Cortex of kidney (tissue), 1 donor: ENCODE measurements around the gene TRIM37.
"Not testable (repeated sequence)": the region's sequence is repeated elsewhere in the genome, so short reads cannot be mapped to it uniquely, and the experiment has no call there.

Experiments
- DNase-seq: peaks from one replicate; lab custom pipeline; 2025; lab: John Stamatoyannopoulos, UW

The TRIM37 gene

GRCh38 chr17:58991718-58992331 lies 114.9 kb downstream of the TRIM37 start:
- DNase-seq: no peak

GRCh38 chr17:58989629-58990028 lies 117.1 kb downstream of the TRIM37 start:
- no peak for DNase-seq

GRCh38 chr17:58985971-58986370 lies 120.7 kb downstream of the TRIM37 start:
- no peak for DNase-seq

- no peak for DNase-seq
Measured at GRCh38 chr17:58985367-58985766, 121.3 kb downstream of the TRIM37 start.

- no peak for DNase-seq
Measured at GRCh38 chr17:58982626-58983025, 124.1 kb downstream of the TRIM37 start.

GRCh38 chr17:58980706-58981481 lies 125.8 kb downstream of the TRIM37 start:
- no peak for DNase-seq

- no peak for DNase-seq
Measured at GRCh38 chr17:58976541-58976940, 130.1 kb downstream of the TRIM37 start.

GRCh38 chr17:58974354-58974753 lies 132.3 kb downstream of the TRIM37 start:
- no peak for DNase-seq

- DNase-seq: no peak
Measured at GRCh38 chr17:58970609-58971450, 135.8 kb downstream of the TRIM37 start.

- DNase-seq: no peak
Measured at GRCh38 chr17:58969612-58970011, 137.1 kb downstream of the TRIM37 start.

- DNase-seq: no peak
Measured at GRCh38 chr17:58969156-58969555, 137.5 kb downstream of the TRIM37 start.

- no peak for DNase-seq
Measured at GRCh38 chr17:58968426-58969061, 138.1 kb downstream of the TRIM37 start.

- no peak for DNase-seq
Measured at GRCh38 chr17:58966208-58966607, 140.5 kb downstream of the TRIM37 start.

GRCh38 chr17:58965221-58965620 lies 141.5 kb downstream of the TRIM37 start:
- DNase-seq: no peak

GRCh38 chr17:58960068-58960467 lies 146.6 kb downstream of the TRIM37 start:
- DNase-seq: no peak

GRCh38 chr17:58957725-58958073 lies 149.0 kb downstream of the TRIM37 start:
- DNase-seq: not testable (repeated sequence)

GRCh38 chr17:58956997-58957724 lies 149.5 kb downstream of the TRIM37 start:
- no peak for DNase-seq

GRCh38 chr17:58954358-58954757 lies 152.3 kb downstream of the TRIM37 start:
- DNase-seq: not testable (repeated sequence)

GRCh38 chr17:58947824-58948223 lies 158.9 kb downstream of the TRIM37 start:
- no peak for DNase-seq

- DNase-seq: no peak
Measured at GRCh38 chr17:58947411-58947810, 159.3 kb downstream of the TRIM37 start.

- no peak for DNase-seq
Measured at GRCh38 chr17:58944166-58944565, 162.5 kb downstream of the TRIM37 start.

GRCh38 chr17:58936295-58936694 lies 170.4 kb downstream of the TRIM37 start:
- DNase-seq: no peak
